MM.1S (cell line): ENCODE measurements around the gene SYTL2.

ENCODE experiments used
- DNase-seq: peaks from one replicate; pipeline ENCODE4 v3.0.0-alpha.2; 2015
- H2AFZ ChIP-seq: fragments of 300-600 bp; sonication (generic); 2 replicates; pipeline ENCODE4 v1.6.0; 2016; ENCODE audit warnings: antibody characterized with exemption, low read length
- H3F3A ChIP-seq: fragments of 300-600 bp; sonication (generic); 2 replicates; pipeline ENCODE4 v1.6.1; 2016; ENCODE audit warnings: mild to moderate bottlenecking, antibody characterized with exemption, low read length, moderate library complexity, mixed read lengths; ENCODE audit not compliant: insufficient read depth
- H3K27ac ChIP-seq: fragments of 300-600 bp; sonication (generic); 2 replicates; pipeline ENCODE4 v1.5.1; 2016; ENCODE audit warnings: mild to moderate bottlenecking, low read length
- H3K27me3 ChIP-seq: fragments of 300-600 bp; sonication (generic); replicated peaks from 2 replicates; pipeline ENCODE4 v1.6.0; 2016; ENCODE audit warnings: low read length; ENCODE audit not compliant: insufficient read depth
- H3K36me3 ChIP-seq: fragments of 300-600 bp; sonication (generic); replicated peaks from 2 replicates; pipeline ENCODE4 v1.6.1; 2016; ENCODE audit warnings: mild to moderate bottlenecking, low read length, mixed read lengths; ENCODE audit not compliant: insufficient read depth
- H3K4me1 ChIP-seq: fragments of 300-600 bp; sonication (generic); 2 replicates; pipeline ENCODE4 v1.6.1; 2016; ENCODE audit warnings: low read length, mixed read lengths
- H3K4me2 ChIP-seq: fragments of 300-600 bp; sonication (generic); 2 replicates; pipeline ENCODE4 v1.6.0; 2016; ENCODE audit warnings: low read depth, low read length
- H3K4me3 ChIP-seq: fragments of 300-600 bp; sonication (generic); 2 replicates; pipeline ENCODE4 v1.5.1; 2016; ENCODE audit warnings: low read length, mixed read lengths
- H3K79me2 ChIP-seq: fragments of 300-600 bp; sonication (generic); 2 replicates; pipeline ENCODE4 v1.6.1; 2016; ENCODE audit warnings: mixed run types, low read length, mixed read lengths
- H3K9ac ChIP-seq: fragments of 300-600 bp; sonication (generic); 2 replicates; pipeline ENCODE4 v1.6.1; 2016; ENCODE audit warnings: low read length, mixed read lengths
- H3K9me2 ChIP-seq: fragments of 300-600 bp; sonication (generic); replicated peaks from 2 replicates; pipeline ENCODE4 v1.6.1; 2016; ENCODE audit warnings: mild to moderate bottlenecking, low read length, mixed read lengths; ENCODE audit not compliant: insufficient read depth
- H3K9me3 ChIP-seq: fragments of 300-600 bp; sonication (generic); replicated peaks from 2 replicates; pipeline ENCODE4 v1.6.1; 2016; ENCODE audit warnings: mild to moderate bottlenecking, low read length, mixed read lengths; ENCODE audit not compliant: insufficient read depth
- H4K20me1 ChIP-seq: fragments of 300-600 bp; sonication (generic); 2 replicates; pipeline ENCODE4 v1.6.1; 2016; ENCODE audit warnings: mild to moderate bottlenecking, low read length, moderate library complexity, mixed read lengths; ENCODE audit not compliant: insufficient read depth
- EZH2 ChIP-seq: fragments of 300-600 bp; sonication (generic); optimal IDR thresholded peaks from 2 replicates; pipeline ENCODE3; 2017; ENCODE audit warnings: low read depth, mild to moderate bottlenecking, antibody characterized with exemption, low read length, mixed read lengths
- EZH2phosphoT487 ChIP-seq: fragments of 300-600 bp; sonication (generic); IDR thresholded peaks from 2 replicates; pipeline ENCODE4 v1.6.1; 2018; ENCODE audit warnings: antibody characterized with exemption, low read length
- TF ChIP-seq, protein P1 (sequence below): fragments of 300-600 bp; sonication (generic); IDR thresholded peaks from 2 replicates; pipeline ENCODE4 v1.5.1; 2016; ENCODE audit warnings: antibody characterized with exemption, low read length, mixed read lengths

Gene SYTL2

DNA sequence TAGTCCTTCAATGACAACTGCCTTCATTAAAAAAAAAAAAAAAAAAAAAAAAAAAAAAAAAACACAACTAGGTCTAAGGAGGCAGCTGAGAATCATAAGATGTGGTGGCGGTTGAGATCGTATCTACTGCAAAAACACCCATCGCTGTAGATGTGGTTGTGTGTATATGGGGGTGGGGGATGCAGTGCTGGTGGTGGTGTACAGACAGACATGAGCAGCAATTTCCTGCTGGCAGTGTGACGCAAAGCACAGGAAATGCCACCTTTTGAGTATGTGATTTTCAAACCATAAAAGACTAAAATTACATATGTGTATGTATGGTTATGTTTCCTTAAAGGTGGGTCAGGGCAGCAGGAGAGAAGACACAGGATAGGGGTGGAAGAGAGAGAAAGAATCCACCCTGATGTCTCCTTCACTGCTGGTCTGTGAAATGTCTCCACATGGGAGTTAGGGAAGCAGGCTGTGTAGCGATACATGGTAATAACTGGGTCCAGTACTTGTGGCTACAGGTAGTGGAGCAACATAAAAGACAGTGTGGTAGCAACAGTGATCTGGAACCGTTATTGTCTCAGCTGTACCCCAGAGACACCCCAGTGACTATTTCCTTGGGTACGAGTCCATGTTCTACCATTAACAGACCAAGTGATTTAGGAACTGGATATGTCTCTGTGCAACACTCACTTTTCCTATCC is 57.9 kb downstream of the SYTL2 start:
- H3K9ac ChIP-seq, result no peak overlapping the region
- H3K36me3 ChIP-seq, result no peaks in the 10 kb centered on the region
- H3K4me2 ChIP-seq, result no peak overlapping the region
- H3K9me3 ChIP-seq, result no peaks in the 10 kb centered on the region
- H3K9me2 ChIP-seq, result no peaks in the 10 kb centered on the region
- no peak overlapping the region for H3K27ac ChIP-seq
- H4K20me1 ChIP-seq, result no peaks in the 10 kb centered on the region
- H3K4me1 ChIP-seq, result 0 out of 2 replicates have a peak, but pooled peaks cover 1% of the 10 kb centered on the region
- H3K27me3 ChIP-seq, result no peaks in the 10 kb centered on the region
- H2AFZ ChIP-seq, result no peak overlapping the region
- H3K4me3 ChIP-seq, result no peak overlapping the region
- TF ChIP-seq, protein P1, sequence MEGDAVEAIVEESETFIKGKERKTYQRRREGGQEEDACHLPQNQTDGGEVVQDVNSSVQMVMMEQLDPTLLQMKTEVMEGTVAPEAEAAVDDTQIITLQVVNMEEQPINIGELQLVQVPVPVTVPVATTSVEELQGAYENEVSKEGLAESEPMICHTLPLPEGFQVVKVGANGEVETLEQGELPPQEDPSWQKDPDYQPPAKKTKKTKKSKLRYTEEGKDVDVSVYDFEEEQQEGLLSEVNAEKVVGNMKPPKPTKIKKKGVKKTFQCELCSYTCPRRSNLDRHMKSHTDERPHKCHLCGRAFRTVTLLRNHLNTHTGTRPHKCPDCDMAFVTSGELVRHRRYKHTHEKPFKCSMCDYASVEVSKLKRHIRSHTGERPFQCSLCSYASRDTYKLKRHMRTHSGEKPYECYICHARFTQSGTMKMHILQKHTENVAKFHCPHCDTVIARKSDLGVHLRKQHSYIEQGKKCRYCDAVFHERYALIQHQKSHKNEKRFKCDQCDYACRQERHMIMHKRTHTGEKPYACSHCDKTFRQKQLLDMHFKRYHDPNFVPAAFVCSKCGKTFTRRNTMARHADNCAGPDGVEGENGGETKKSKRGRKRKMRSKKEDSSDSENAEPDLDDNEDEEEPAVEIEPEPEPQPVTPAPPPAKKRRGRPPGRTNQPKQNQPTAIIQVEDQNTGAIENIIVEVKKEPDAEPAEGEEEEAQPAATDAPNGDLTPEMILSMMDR, result no peak
- TF ChIP-seq EZH2phosphoT487 (no peak), EZH2 (no peak)
- H3K79me2 ChIP-seq, result no peaks in the 10 kb centered on the region
- DNase-seq, result no peak
- H3F3A ChIP-seq, result no peaks in the 10 kb centered on the region

DNA sequence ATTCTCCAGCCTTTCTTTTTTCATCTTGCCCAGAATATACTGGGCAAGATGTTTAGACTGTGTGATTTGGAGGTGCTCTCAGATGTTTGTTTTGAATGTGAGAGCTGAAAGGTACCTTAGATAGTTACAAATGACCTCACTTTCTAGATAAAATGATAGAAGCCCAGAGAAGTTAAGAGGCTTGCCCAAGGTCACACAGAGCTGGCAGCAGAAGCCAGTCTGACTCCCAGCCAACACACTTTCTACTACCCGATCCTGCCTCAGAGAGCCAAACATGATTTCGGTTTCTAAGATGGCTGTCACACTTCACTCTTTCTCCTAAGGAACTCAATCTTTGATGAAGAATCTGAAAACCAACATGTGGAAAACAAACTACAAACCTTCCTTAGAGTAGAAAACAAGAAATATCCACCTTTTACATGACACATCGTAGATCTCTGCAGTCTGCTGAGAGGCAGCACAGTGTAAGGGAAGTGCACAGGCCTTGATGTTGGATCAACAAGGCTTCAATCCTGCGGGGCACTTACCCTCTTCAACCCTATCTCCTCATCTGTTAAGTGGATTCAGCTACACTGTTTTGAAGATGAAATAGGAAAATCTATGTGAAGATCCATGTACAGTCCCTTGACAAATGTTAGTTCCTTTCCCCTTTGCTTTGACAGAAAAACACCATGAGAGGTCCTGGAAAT is 58.6 kb downstream of the SYTL2 start:
- Histone ChIP-seq H3K4me3 (no peak overlapping the region), H3F3A (no peaks in the 10 kb centered on the region), H3K4me1 (no peaks in the 10 kb centered on the region), H3K9me3 (no peaks in the 10 kb centered on the region), H3K9ac (no peak overlapping the region), H3K9me2 (no peaks in the 10 kb centered on the region), H2AFZ (no peak overlapping the region), H3K4me2 (no peak overlapping the region), H3K79me2 (no peaks in the 10 kb centered on the region), H3K27ac (no peak overlapping the region), H4K20me1 (no peaks in the 10 kb centered on the region), H3K36me3 (no peaks in the 10 kb centered on the region), H3K27me3 (no peaks in the 10 kb centered on the region)
- TF ChIP-seq, protein P1, result no peak
- TF ChIP-seq EZH2phosphoT487, result no peak
- TF ChIP-seq EZH2, result no peak
- no peak for DNase-seq

DNA sequence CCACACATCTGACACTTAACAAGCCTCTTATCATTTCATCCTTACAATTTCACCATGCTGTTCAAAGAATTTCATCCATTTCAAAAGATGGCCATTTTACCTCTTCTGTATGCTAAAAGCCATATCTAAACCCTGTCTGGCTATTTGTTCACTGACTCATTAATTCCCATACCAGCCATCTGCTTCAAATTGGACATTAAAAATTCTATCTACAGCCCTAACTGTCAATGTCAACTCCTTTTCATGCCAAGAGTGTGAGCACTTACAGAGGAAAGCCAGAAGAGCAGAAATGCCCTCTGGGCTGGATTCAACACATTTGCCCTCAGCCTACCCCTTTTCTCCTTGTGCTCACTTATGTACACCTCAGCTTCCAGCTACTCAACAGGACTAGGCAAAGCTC is 59.2 kb downstream of the SYTL2 start:
- DNase-seq, result no peak

More for the DNA sequence above, 59.2 kb downstream of the SYTL2 start:
- Histone ChIP-seq H2AFZ (no peak overlapping the region), H3K9ac (no peak overlapping the region), H3K9me3 (no peaks in the 10 kb centered on the region), H3K4me1 (no peaks in the 10 kb centered on the region), H3K27me3 (no peaks in the 10 kb centered on the region), H3K4me2 (no peak overlapping the region), H3K36me3 (no peaks in the 10 kb centered on the region), H3K27ac (no peak overlapping the region), H3K9me2 (no peaks in the 10 kb centered on the region), H3F3A (no peaks in the 10 kb centered on the region), H3K79me2 (no peaks in the 10 kb centered on the region), H4K20me1 (no peaks in the 10 kb centered on the region), H3K4me3 (no peak overlapping the region)
- TF ChIP-seq EZH2phosphoT487 (no peak), EZH2 (no peak)
- TF ChIP-seq, protein P1, result no peak
